Peyer's patch (tissue), 4 donors: ENCODE measurements around the gene KCNK1.

Experiments
- CTCF ChIP-seq, 6 experiments: fragments of 450-650 bp in 4 of 6; fragments of 200-600 bp in 2 of 6; sonication (generic) in 1 of 6; IDR thresholded peaks; one replicate each; pipeline ENCODE4 v1.5.1; 2017 to 2019; ENCODE audit warnings: antibody characterized with exemption in 6 of 6, mild to moderate bottlenecking in 3 of 6, moderate library complexity in 1 of 6
- POLR2A ChIP-seq, 2 donors: fragments of 450-650 bp; IDR thresholded peaks; one replicate each; pipeline ENCODE4 v1.5.1; 2017; ENCODE audit warnings: antibody characterized with exemption in 2 of 2, mild to moderate bottlenecking in 2 of 2, moderate library complexity in 2 of 2

- TF ChIP-seq CTCF (IDR thresholded peaks at IDR 0.05) (no peak), POLR2A (IDR thresholded peaks at IDR 0.05) (no peak)
Observed at GRCh38 chr1:233710031-233710430, 96.1 kb downstream of the KCNK1 start.
